Activated T-cell treated with anti-CD3 and anti-CD28 coated beads for 4 hours (primary cell): ENCODE results near the gene TWIST2.

Experiments used
- DNase-seq: peaks from one replicate; pipeline ENCODE4 v3.0.0-alpha.2; 2020

TWIST2 gene

GRCh38 chr2:238893349-238894000 lies 45.6 kb downstream of the TWIST2 start:
- DNase-seq, result no peak

- DNase-seq, result no peak
These were observed 46.5 kb downstream of the TWIST2 start for GRCh38 chr2:238894226-238894949.

- DNase-seq, result no peak
These were observed 47.0 kb downstream of the TWIST2 start for GRCh38 chr2:238894950-238895298.

- DNase-seq, result no peak
These were observed 47.5 kb downstream of the TWIST2 start for GRCh38 chr2:238895361-238895882.

- DNase-seq, result no peak
These were observed 48.2 kb downstream of the TWIST2 start for GRCh38 chr2:238895891-238896600.

GRCh38 chr2:238896641-238897040 lies 48.8 kb downstream of the TWIST2 start:
- DNase-seq, result no peak

- DNase-seq, result no peak
These were observed 49.4 kb downstream of the TWIST2 start for GRCh38 chr2:238897122-238897880.

- DNase-seq, result no peak
These were observed 50.0 kb downstream of the TWIST2 start for GRCh38 chr2:238897911-238898311.

- no peak for DNase-seq
These were observed 50.8 kb downstream of the TWIST2 start for GRCh38 chr2:238898534-238899281.

GRCh38 chr2:238899386-238899785 lies 51.5 kb downstream of the TWIST2 start:
- DNase-seq, result no peak

- DNase-seq, result no peak
These were observed 52.6 kb downstream of the TWIST2 start for GRCh38 chr2:238900511-238900910.

- no peak for DNase-seq
These were observed 53.7 kb downstream of the TWIST2 start for GRCh38 chr2:238901461-238902057.

- no peak for DNase-seq
These were observed 54.4 kb downstream of the TWIST2 start for GRCh38 chr2:238902285-238902684.

- DNase-seq, result no peak
These were observed 55.3 kb downstream of the TWIST2 start for GRCh38 chr2:238903141-238903540.

GRCh38 chr2:238904177-238904576 lies 56.3 kb downstream of the TWIST2 start:
- no peak for DNase-seq

- no peak for DNase-seq
These were observed 56.8 kb downstream of the TWIST2 start for GRCh38 chr2:238904716-238905115.

- DNase-seq, result no peak
These were observed 57.3 kb downstream of the TWIST2 start for GRCh38 chr2:238905224-238905623.

- DNase-seq, result no peak
These were observed 57.8 kb downstream of the TWIST2 start for GRCh38 chr2:238905644-238906043.

- DNase-seq, result no peak
These were observed 58.5 kb downstream of the TWIST2 start for GRCh38 chr2:238906254-238906935.

GRCh38 chr2:238906936-238907716 lies 59.2 kb downstream of the TWIST2 start:
- DNase-seq, result no peak
